Measurements from ENCODE around the gene EPG5. TPM values are rescaled to one million over a fixed set of nuclear protein-coding genes. Genes with fewer than 3 reads are reported as not detected.

Gene EPG5
- total RNA-seq, 6 donors from 2014 or later = 28.6 to 109 (median 39.6) TPM

- 76 to 92% methylated on average over 9 of the region's 9 CpGs for WGBS, 2 donors
- no peak for TF ChIP-seq POLR2AphosphoS5 (IDR thresholded peaks at IDR 0.05)
- TF ChIP-seq POLR2A (IDR thresholded peaks at IDR 0.05) = no peak
- no peak for TF ChIP-seq CTCF (IDR thresholded peaks at IDR 0.05)
- no peak for TF ChIP-seq EP300 (IDR thresholded peaks at IDR 0.05)
- Histone ChIP-seq H3K4me1 (peaks cover 12 to 14% (median 13%) of the 10 kb centered on the region in 4 donors), H3K9me3 (no peaks in the 10 kb centered on the region), H3K27ac (no peak overlapping the region), H3K4me3 (no peak overlapping the region), H3K27me3 (peaks cover 0 to 10% (median 2%) of the 10 kb centered on the region in 4 donors), H3K36me3 (no peaks in the 10 kb centered on the region)
- ATAC-seq (ENCODE audit: low FRiP score in 2 of 2) (no peak), DNase-seq (no peak)
Observed at GRCh38 chr18:45843019-45843418, 124.1 kb downstream of the EPG5 start.

- H3K27me3 ChIP-seq = peaks cover 0 to 21% (median 6%) of the 10 kb centered on the region in 4 donors
- no peak overlapping the region for H3K27ac ChIP-seq
- DNase-seq = no peak
- WGBS, 2 donors = 93 to 96% methylated on average over 12 of the region's 12 CpGs
- H3K4me3 ChIP-seq = no peak overlapping the region
- H3K4me1 ChIP-seq = peaks cover 20 to 24% (median 24%) of the 10 kb centered on the region in 4 donors
- no peaks in the 10 kb centered on the region for H3K9me3 ChIP-seq
- ATAC-seq (ENCODE audit: low FRiP score in 2 of 2) = no peak
- no peak for TF ChIP-seq CTCF (IDR thresholded peaks at IDR 0.05)
- no peak for TF ChIP-seq POLR2A (IDR thresholded peaks at IDR 0.05)
- no peak for TF ChIP-seq POLR2AphosphoS5 (IDR thresholded peaks at IDR 0.05)
- no peak for TF ChIP-seq EP300 (IDR thresholded peaks at IDR 0.05)
- H3K36me3 ChIP-seq = no peaks in the 10 kb centered on the region
Observed at GRCh38 chr18:45841765-45842442, 125.2 kb downstream of the EPG5 start.

- H3K9me3 ChIP-seq = no peaks in the 10 kb centered on the region
Observed at GRCh38 chr18:45841060-45841764, 125.9 kb downstream of the EPG5 start.

More at GRCh38 chr18:45841060-45841764, 125.9 kb downstream of the EPG5 start:
- peaks cover 20 to 28% (median 24%) of the 10 kb centered on the region in 4 donors for H3K4me1 ChIP-seq
- H3K36me3 ChIP-seq = no peaks in the 10 kb centered on the region
- DNase-seq (no peak), ATAC-seq (ENCODE audit: low FRiP score in 2 of 2) (no peak)
- 76% methylated on average over 17 of the region's 17 CpGs for WGBS, 2 donors
- TF ChIP-seq POLR2A (IDR thresholded peaks at IDR 0.05) (no peak), POLR2AphosphoS5 (IDR thresholded peaks at IDR 0.05) (no peak), EP300 (IDR thresholded peaks at IDR 0.05) (no peak), CTCF (IDR thresholded peaks at IDR 0.05) (no peak)
- H3K4me3 ChIP-seq = no peak overlapping the region
- H3K27me3 ChIP-seq = peaks cover 0 to 22% (median 6%) of the 10 kb centered on the region in 4 donors
- no peak overlapping the region for H3K27ac ChIP-seq

Measured in upper lobe of left lung (tissue), 6 donors.